Ectodermal cell (in vitro differentiated cells): Measurements from ENCODE around the gene ASTN2.

Experiments used
- H3K27ac ChIP-seq: 2 replicates; pipeline ENCODE4 v1.7.0; 2013; ENCODE audit warnings: mild to moderate bottlenecking, low read depth, low read length; ENCODE audit not compliant: insufficient read depth, poor library complexity, severe bottlenecking
- H3K27me3 ChIP-seq: 2 replicates; pipeline ENCODE4 v1.7.0; 2013; ENCODE audit warnings: mild to moderate bottlenecking, low read length; ENCODE audit not compliant: insufficient read depth, control insufficient read depth, poor library complexity, severe bottlenecking
- H3K36me3 ChIP-seq: one replicate; pipeline ENCODE4 v1.7.0; 2013; ENCODE audit warnings: low read length; ENCODE audit not compliant: control insufficient read depth, insufficient read depth
- H3K4me1 ChIP-seq: one replicate; pipeline ENCODE4 v1.7.0; 2013; ENCODE audit warnings: low read length; ENCODE audit not compliant: control insufficient read depth, insufficient read depth
- H3K4me3 ChIP-seq: 2 replicates; pipeline ENCODE4 v1.7.0; 2013; ENCODE audit warnings: low read depth, low read length, control low read depth; ENCODE audit not compliant: insufficient read depth
- H3K9me3 ChIP-seq: 2 replicates; pipeline ENCODE4 v1.7.0; 2013; ENCODE audit warnings: mild to moderate bottlenecking, low read length, moderate library complexity; ENCODE audit not compliant: control insufficient read depth
- WGBS, 2 experiments: methylation state at CpG; one replicate each; pipeline ENCODE4 v1.1.7; 2013; ENCODE audit warnings: missing lambda C conversion rate in 2 of 2; 5-methylcytosine and 5-hydroxymethylcytosine counted together

ASTN2 gene

GRCh38 chr9:116868201-116868600, 546.7 kb downstream of the ASTN2 start:
- WGBS, 2 experiments = 74 to 88% methylated on average over 3 of the region's 3 CpGs
- Histone ChIP-seq H3K27me3 (no peaks in the 10 kb centered on the region), H3K4me3 (no peak overlapping the region), H3K36me3 (no peaks in the 10 kb centered on the region), H3K27ac (no peak overlapping the region), H3K4me1 (no peaks in the 10 kb centered on the region), H3K9me3 (no peaks in the 10 kb centered on the region)

- Histone ChIP-seq H3K27me3 (no peaks in the 10 kb centered on the region), H3K27ac (no peak overlapping the region), H3K36me3 (no peaks in the 10 kb centered on the region), H3K4me3 (no peak overlapping the region), H3K4me1 (no peaks in the 10 kb centered on the region), H3K9me3 (no peaks in the 10 kb centered on the region)
These were observed 553.5 kb downstream of the ASTN2 start for GRCh38 chr9:116861321-116861720.

- Histone ChIP-seq H3K27me3 (no peaks in the 10 kb centered on the region), H3K9me3 (no peaks in the 10 kb centered on the region), H3K4me3 (no peak overlapping the region), H3K36me3 (no peaks in the 10 kb centered on the region), H3K4me1 (no peaks in the 10 kb centered on the region), H3K27ac (no peak overlapping the region)
- WGBS, 2 experiments = 73 to 80% methylated on average over 2 to 3 of the region's 3 CpGs
These were observed 554.2 kb downstream of the ASTN2 start for GRCh38 chr9:116860509-116861120.

GRCh38 chr9:116859763-116860162, 555.1 kb downstream of the ASTN2 start:
- no peak overlapping the region for H3K4me3 ChIP-seq
- H3K27me3 ChIP-seq = no peaks in the 10 kb centered on the region
- H3K4me1 ChIP-seq = no peaks in the 10 kb centered on the region
- no peak overlapping the region for H3K27ac ChIP-seq
- WGBS, 2 experiments = 91 to 96% methylated on average over 2 of the region's 2 CpGs
- no peaks in the 10 kb centered on the region for H3K36me3 ChIP-seq
- H3K9me3 ChIP-seq = no peaks in the 10 kb centered on the region

GRCh38 chr9:116857321-116857720, 557.5 kb downstream of the ASTN2 start:
- Histone ChIP-seq H3K9me3 (no peaks in the 10 kb centered on the region), H3K4me3 (no peak overlapping the region), H3K4me1 (no peaks in the 10 kb centered on the region), H3K27me3 (no peaks in the 10 kb centered on the region), H3K27ac (no peak overlapping the region), H3K36me3 (no peaks in the 10 kb centered on the region)
- 57% methylated on average over 1 of the region's 2 CpGs; no CpG with 5 or more reads in 1 of the 2 experiments for WGBS, 2 experiments

GRCh38 chr9:116855881-116856662, 558.8 kb downstream of the ASTN2 start:
- WGBS, 2 experiments = 91 to 92% methylated on average over 2 to 4 of the region's 4 CpGs
- H3K9me3 ChIP-seq = no peaks in the 10 kb centered on the region

GRCh38 chr9:116849721-116850120, 565.1 kb downstream of the ASTN2 start:
- Histone ChIP-seq H3K27me3 (no peaks in the 10 kb centered on the region), H3K4me3 (no peak overlapping the region), H3K4me1 (no peaks in the 10 kb centered on the region), H3K9me3 (no peaks in the 10 kb centered on the region), H3K27ac (no peak overlapping the region), H3K36me3 (no peaks in the 10 kb centered on the region)
- 65 to 67% methylated on average over 3 of the region's 3 CpGs for WGBS, 2 experiments

More at GRCh38 chr9:116855881-116856662, 558.8 kb downstream of the ASTN2 start:
- H3K36me3 ChIP-seq = no peaks in the 10 kb centered on the region
- no peak overlapping the region for H3K27ac ChIP-seq
- H3K4me3 ChIP-seq = no peak overlapping the region
- no peaks in the 10 kb centered on the region for H3K27me3 ChIP-seq
- no peaks in the 10 kb centered on the region for H3K4me1 ChIP-seq

- no peaks in the 10 kb centered on the region for H3K9me3 ChIP-seq
- H3K36me3 ChIP-seq = no peaks in the 10 kb centered on the region
- peaks cover 3% of the 10 kb centered on the region for H3K4me1 ChIP-seq
- H3K4me3 ChIP-seq = no peak overlapping the region
- H3K27me3 ChIP-seq = no peaks in the 10 kb centered on the region
- H3K27ac ChIP-seq = no peak overlapping the region
These were observed 570.2 kb downstream of the ASTN2 start for GRCh38 chr9:116844621-116845020.

- peaks cover 3% of the 10 kb centered on the region for H3K4me1 ChIP-seq
- H3K27me3 ChIP-seq = no peaks in the 10 kb centered on the region
- WGBS, 2 experiments = 86 to 87% methylated on average over 6 to 7 of the region's 7 CpGs
- no peaks in the 10 kb centered on the region for H3K36me3 ChIP-seq
- no peaks in the 10 kb centered on the region for H3K9me3 ChIP-seq
- H3K27ac ChIP-seq = no peak overlapping the region
- H3K4me3 ChIP-seq = no peak overlapping the region
These were observed 570.8 kb downstream of the ASTN2 start for GRCh38 chr9:116843863-116844620.

- H3K4me3 ChIP-seq = no peak overlapping the region
- 54 to 59% methylated on average over 6 of the region's 6 CpGs for WGBS, 2 experiments
These were observed 572.2 kb downstream of the ASTN2 start for GRCh38 chr9:116842658-116843057.

More at GRCh38 chr9:116842658-116843057, 572.2 kb downstream of the ASTN2 start:
- H3K4me1 ChIP-seq = peaks cover 3% of the 10 kb centered on the region
- no peaks in the 10 kb centered on the region for H3K9me3 ChIP-seq
- no peaks in the 10 kb centered on the region for H3K36me3 ChIP-seq
- no peak overlapping the region for H3K27ac ChIP-seq
- H3K27me3 ChIP-seq = no peaks in the 10 kb centered on the region
